Measurements from ENCODE around the gene UNC5B. TPM values are rescaled to one million over a fixed set of nuclear protein-coding genes. Genes with fewer than 3 reads are reported as not detected.

UNC5B gene
- polyA plus RNA-seq, 1 experiment = 27.4 TPM

- ChIA-PET CTCF (no interaction called here), POLR2A (no interaction called here)
- TF ChIP-seq CTCF (IDR thresholded peaks at IDR 0.05; ENCODE audit: insufficient read depth, low read depth, low read length) = no peak
- no peak for DNase-seq (ENCODE audit: low read depth)
- Histone ChIP-seq H3K4me3 (ENCODE audit: low read depth, low read length) (no peak overlapping the region), H3K36me3 (ENCODE audit: control insufficient read depth, insufficient read depth, low read length) (no peaks in the 10 kb centered on the region), H3K27me3 (ENCODE audit: control insufficient read depth, insufficient read depth, low read length) (peaks cover 15% of the 10 kb centered on the region)
These were observed 10.5 kb upstream of the UNC5B start for GRCh38 chr10:71201849-71202248.

GRCh38 chr10:71202314-71202713 lies 10.1 kb upstream of the UNC5B start:
- H3K27me3 ChIP-seq (ENCODE audit: control insufficient read depth, insufficient read depth, low read length) = peaks cover 15% of the 10 kb centered on the region
- H3K36me3 ChIP-seq (ENCODE audit: control insufficient read depth, insufficient read depth, low read length) = no peaks in the 10 kb centered on the region
- TF ChIP-seq CTCF (IDR thresholded peaks at IDR 0.05; ENCODE audit: insufficient read depth, low read depth, low read length) = no peak
- H3K4me3 ChIP-seq (ENCODE audit: low read depth, low read length) = no peak overlapping the region
- ChIA-PET CTCF (no interaction called here), POLR2A (no interaction called here)
- DNase-seq (ENCODE audit: low read depth) = no peak

GRCh38 chr10:71203124-71203523 lies 9.2 kb upstream of the UNC5B start:
- ChIA-PET CTCF (interaction anchor here (1.2 kb wide), 1 partner anchor 34 kb away, joined by 3 read pairs; no protein-coding TSS in a partner anchor), POLR2A (no interaction called here)
- Histone ChIP-seq H3K36me3 (ENCODE audit: control insufficient read depth, insufficient read depth, low read length) (no peaks in the 10 kb centered on the region), H3K4me3 (ENCODE audit: low read depth, low read length) (no peak overlapping the region), H3K27me3 (ENCODE audit: control insufficient read depth, insufficient read depth, low read length) (peaks cover 15% of the 10 kb centered on the region)
- no peak for TF ChIP-seq CTCF (IDR thresholded peaks at IDR 0.05; ENCODE audit: insufficient read depth, low read depth, low read length)
- no peak for DNase-seq (ENCODE audit: low read depth)

- CTCF ChIA-PET = interaction anchor here (0.9 to 1.3 kb wide), 4 partner anchors 34 to 278 kb away, joined by 3 to 4 read pairs (median 3); no protein-coding TSS in a partner anchor
- POLR2A ChIA-PET = no interaction called here
These were observed 8.7 kb upstream of the UNC5B start for GRCh38 chr10:71203716-71204115.

GRCh38 chr10:71204746-71205145 lies 7.6 kb upstream of the UNC5B start:
- H3K4me3 ChIP-seq (ENCODE audit: low read depth, low read length) = no peak overlapping the region
- H3K36me3 ChIP-seq (ENCODE audit: control insufficient read depth, insufficient read depth, low read length) = no peaks in the 10 kb centered on the region
- no peak for DNase-seq (ENCODE audit: low read depth)
- POLR2A ChIA-PET = no interaction called here
- TF ChIP-seq CTCF (IDR thresholded peaks at IDR 0.05; ENCODE audit: insufficient read depth, low read depth, low read length) = no peak
- CTCF ChIA-PET = interaction anchor here (0.9 to 1.3 kb wide), 3 partner anchors 38 to 280 kb away, joined by 3 to 4 read pairs (median 3); no protein-coding TSS in a partner anchor
- peaks cover 20% of the 10 kb centered on the region for H3K27me3 ChIP-seq (ENCODE audit: control insufficient read depth, insufficient read depth, low read length)

More at GRCh38 chr10:71203716-71204115, 8.7 kb upstream of the UNC5B start:
- Histone ChIP-seq H3K4me3 (ENCODE audit: low read depth, low read length) (no peak overlapping the region), H3K36me3 (ENCODE audit: control insufficient read depth, insufficient read depth, low read length) (no peaks in the 10 kb centered on the region), H3K27me3 (ENCODE audit: control insufficient read depth, insufficient read depth, low read length) (peaks cover 15% of the 10 kb centered on the region)
- no peak for DNase-seq (ENCODE audit: low read depth)
- no peak for TF ChIP-seq CTCF (IDR thresholded peaks at IDR 0.05; ENCODE audit: insufficient read depth, low read depth, low read length)
